Transverse colon (tissue), 4 donors: ENCODE data around the gene SYK.

Experiments
- EP300 ChIP-seq: sonication (generic); formaldehyde crosslinking; IDR thresholded peaks from one replicate; pipeline ENCODE4 v1.6.1; 2017; ENCODE audit warnings: antibody characterized with exemption, low read depth
- POLR2A ChIP-seq: fragments of 450-650 bp; IDR thresholded peaks from one replicate; pipeline ENCODE4 v1.6.1; 2016; ENCODE audit warnings: antibody characterized with exemption, mild to moderate bottlenecking, moderate library complexity
- POLR2AphosphoS5 ChIP-seq, 3 donors: sonication (generic); formaldehyde crosslinking; IDR thresholded peaks; one replicate each; pipeline ENCODE4 v1.6.1; 2016; ENCODE audit warnings: antibody characterized with exemption in 3 of 3
- TF ChIP-seq, protein P1 (sequence below), 5 experiments: fragments of 200-600 bp in 3 of 5; fragments of 450-650 bp in 2 of 5; sonication (generic) in 3 of 5; IDR thresholded peaks; 1 replicate in 2 of 5; 2 replicates in 3 of 5; pipeline ENCODE4 v1.5.1; 2016 to 2017; ENCODE audit warnings: antibody characterized with exemption in 5 of 5, inconsistent platforms in 3 of 5, mild to moderate bottlenecking in 2 of 5, moderate library complexity in 1 of 5

DNA sequence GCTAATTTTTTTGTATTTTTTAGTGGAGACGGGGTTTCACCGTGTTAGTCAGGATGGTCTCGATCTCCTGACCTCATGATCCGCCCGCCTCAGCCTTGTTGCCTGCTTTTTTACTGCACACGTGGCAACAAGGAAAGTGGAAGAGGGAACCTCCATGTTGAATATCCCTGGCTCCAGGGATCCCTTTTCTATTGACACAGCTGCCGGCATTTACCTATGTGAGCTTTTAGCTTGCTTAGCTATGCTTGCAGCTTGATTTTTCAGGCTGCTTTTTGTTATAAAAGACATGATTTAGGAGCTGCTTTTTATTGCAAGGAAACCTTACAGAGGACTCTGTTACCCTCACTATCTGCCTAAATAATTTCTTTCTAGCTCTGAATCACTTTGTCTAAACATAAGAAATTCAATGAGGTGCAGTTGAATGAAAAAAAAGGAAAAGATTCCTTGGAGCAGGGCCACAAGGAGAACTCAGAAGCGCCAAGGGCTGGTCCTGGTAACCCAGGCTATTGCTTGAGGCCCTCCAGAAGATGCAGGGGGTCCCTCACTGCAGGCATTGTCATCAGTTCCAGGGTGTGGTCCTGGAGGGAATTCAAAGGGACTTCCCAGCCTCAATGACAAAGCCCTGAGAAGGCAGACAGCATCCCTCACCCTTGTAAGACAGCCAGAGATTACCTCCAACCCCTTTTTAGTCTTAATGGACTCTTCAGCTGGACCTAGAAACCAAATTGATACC, 89.9 kb downstream of the SYK start:
- TF ChIP-seq, protein P1, sequence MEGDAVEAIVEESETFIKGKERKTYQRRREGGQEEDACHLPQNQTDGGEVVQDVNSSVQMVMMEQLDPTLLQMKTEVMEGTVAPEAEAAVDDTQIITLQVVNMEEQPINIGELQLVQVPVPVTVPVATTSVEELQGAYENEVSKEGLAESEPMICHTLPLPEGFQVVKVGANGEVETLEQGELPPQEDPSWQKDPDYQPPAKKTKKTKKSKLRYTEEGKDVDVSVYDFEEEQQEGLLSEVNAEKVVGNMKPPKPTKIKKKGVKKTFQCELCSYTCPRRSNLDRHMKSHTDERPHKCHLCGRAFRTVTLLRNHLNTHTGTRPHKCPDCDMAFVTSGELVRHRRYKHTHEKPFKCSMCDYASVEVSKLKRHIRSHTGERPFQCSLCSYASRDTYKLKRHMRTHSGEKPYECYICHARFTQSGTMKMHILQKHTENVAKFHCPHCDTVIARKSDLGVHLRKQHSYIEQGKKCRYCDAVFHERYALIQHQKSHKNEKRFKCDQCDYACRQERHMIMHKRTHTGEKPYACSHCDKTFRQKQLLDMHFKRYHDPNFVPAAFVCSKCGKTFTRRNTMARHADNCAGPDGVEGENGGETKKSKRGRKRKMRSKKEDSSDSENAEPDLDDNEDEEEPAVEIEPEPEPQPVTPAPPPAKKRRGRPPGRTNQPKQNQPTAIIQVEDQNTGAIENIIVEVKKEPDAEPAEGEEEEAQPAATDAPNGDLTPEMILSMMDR (IDR thresholded peaks at IDR 0.05) = no peak
- TF ChIP-seq POLR2A = no peak
- no peak for TF ChIP-seq POLR2AphosphoS5 (IDR thresholded peaks at IDR 0.05)
- no peak for TF ChIP-seq EP300
